H9 (cell line): ENCODE measurements around the gene TMEM51. TPM values are rescaled to one million over a fixed set of nuclear protein-coding genes. Genes with fewer than 3 reads are reported as not detected.

Experiments used
- DNase-seq: peaks from one replicate; pipeline ENCODE4 v3.0.0-alpha.2; 2017
- H2AFZ ChIP-seq: one replicate; pipeline ENCODE4 v1.6.1; 2013; ENCODE audit warnings: mild to moderate bottlenecking, low read length, control low read depth, moderate library complexity
- H2AK5ac ChIP-seq: 2 replicates; pipeline ENCODE4 v1.6.1; 2013; ENCODE audit warnings: low read length, control low read depth, mixed read lengths; ENCODE audit not compliant: insufficient read length
- H2BK120ac ChIP-seq: one replicate; pipeline ENCODE4 v1.6.1; 2013; ENCODE audit warnings: low read depth, mild to moderate bottlenecking, low read length, control low read depth, inconsistent platforms; ENCODE audit not compliant: poor library complexity, severe bottlenecking
- H2BK12ac ChIP-seq: 2 replicates; pipeline ENCODE4 v1.6.1; 2013; ENCODE audit warnings: low read length, control low read depth, mixed read lengths, low read depth; ENCODE audit not compliant: insufficient read length
- H2BK15ac ChIP-seq: 2 replicates; pipeline ENCODE4 v1.6.1; 2013; ENCODE audit warnings: low read depth, low read length, control low read depth
- H2BK20ac ChIP-seq: one replicate; pipeline ENCODE4 v1.6.1; 2013; ENCODE audit warnings: low read depth, mild to moderate bottlenecking, low read length, control low read depth, inconsistent platforms; ENCODE audit not compliant: poor library complexity, severe bottlenecking
- H2BK5ac ChIP-seq: 2 replicates; pipeline ENCODE4 v1.6.1; 2013; ENCODE audit warnings: low read length, control low read depth, mixed read lengths; ENCODE audit not compliant: insufficient read length
- H3K14ac ChIP-seq: 2 replicates; pipeline ENCODE4 v1.6.1; 2013; ENCODE audit warnings: low read length, control low read depth; ENCODE audit not compliant: insufficient read depth
- H3K18ac ChIP-seq: 2 replicates; pipeline ENCODE4 v1.6.1; 2013; ENCODE audit warnings: low read depth, mild to moderate bottlenecking, mixed read lengths, low read length, control low read depth; ENCODE audit not compliant: insufficient read length
- H3K23ac ChIP-seq: 2 replicates; pipeline ENCODE4 v1.6.1; 2013; ENCODE audit warnings: low read length, control low read depth, mixed read lengths, low read depth; ENCODE audit not compliant: insufficient read length
- H3K23me2 ChIP-seq: 2 replicates; pipeline ENCODE4 v1.6.1; 2013; ENCODE audit warnings: low read depth, mild to moderate bottlenecking, mixed read lengths, low read length, control low read depth; ENCODE audit not compliant: insufficient read length, poor library complexity, severe bottlenecking
- H3K27ac ChIP-seq: 2 replicates; pipeline ENCODE4 v1.5.1; 2013; ENCODE audit warnings: low read length, control low read depth, mixed read lengths, low read depth; ENCODE audit not compliant: insufficient read length
- H3K27me3 ChIP-seq: 2 replicates; pipeline ENCODE4 v1.6.1; 2013; ENCODE audit warnings: low read length, control low read depth, inconsistent platforms; ENCODE audit not compliant: insufficient read depth
- H3K4ac ChIP-seq: 2 replicates; pipeline ENCODE4 v1.6.1; 2013; ENCODE audit warnings: low read depth, mild to moderate bottlenecking, control low read depth, inconsistent platforms, low read length, moderate library complexity
- H3K4me1 ChIP-seq: 2 replicates; pipeline ENCODE4 v1.6.1; 2013; ENCODE audit warnings: low read length, control low read depth, inconsistent platforms; ENCODE audit not compliant: insufficient read depth
- H3K4me2 ChIP-seq: 2 replicates; pipeline ENCODE4 v1.6.1; 2013; ENCODE audit warnings: low read length, control low read depth, mixed read lengths; ENCODE audit not compliant: insufficient read length, insufficient read depth
- H3K56ac ChIP-seq: 2 replicates; pipeline ENCODE4 v1.6.1; 2013; ENCODE audit warnings: low read depth, mild to moderate bottlenecking, mixed read lengths, low read length, control low read depth; ENCODE audit not compliant: insufficient read length
- H3K79me1 ChIP-seq: 2 replicates; pipeline ENCODE4 v1.6.1; 2013; ENCODE audit warnings: low read depth, mild to moderate bottlenecking, moderate library complexity, low read length, control low read depth, inconsistent platforms; ENCODE audit not compliant: insufficient read depth, poor library complexity, severe bottlenecking
- H3K79me2 ChIP-seq: 2 replicates; pipeline ENCODE4 v1.6.1; 2013; ENCODE audit warnings: low read length, control low read depth, inconsistent platforms; ENCODE audit not compliant: insufficient read depth
- H3K9ac ChIP-seq: 2 replicates; pipeline ENCODE4 v1.6.1; 2013; ENCODE audit warnings: low read length, control low read depth, mixed read lengths; ENCODE audit not compliant: insufficient read length; ENCODE audit errors: extremely low read depth
- H3K9me3 ChIP-seq: one replicate; pipeline ENCODE4 v1.6.1; 2013; ENCODE audit warnings: low read depth, low read length, inconsistent platforms; ENCODE audit not compliant: control insufficient read depth
- H3T11ph ChIP-seq: one replicate; pipeline ENCODE4 v1.6.1; 2013; ENCODE audit warnings: mild to moderate bottlenecking, low read length, control low read depth, inconsistent platforms
- H4K20me1 ChIP-seq: one replicate; pipeline ENCODE4 v1.6.1; 2013; ENCODE audit not compliant: control insufficient read depth, insufficient read length, insufficient read depth
- H4K5ac ChIP-seq: 2 replicates; pipeline ENCODE4 v1.6.1; 2013; ENCODE audit warnings: low read depth, mild to moderate bottlenecking, mixed read lengths, low read length, control low read depth; ENCODE audit not compliant: insufficient read length
- H4K8ac ChIP-seq: replicated peaks from 2 replicates; pipeline ENCODE4 v1.6.1; 2013; ENCODE audit warnings: low read length, control low read depth, mixed read lengths, low read depth; ENCODE audit not compliant: insufficient read length
- H4K91ac ChIP-seq: 2 replicates; pipeline ENCODE4 v1.6.1; 2013; ENCODE audit warnings: low read depth, mild to moderate bottlenecking, moderate library complexity, mixed read lengths, low read length, control low read depth; ENCODE audit not compliant: insufficient read length
- H3K27ac Mint-ChIP-seq, 3 experiments: 2 replicates in 2 of 3; 3 replicates in 1 of 3; pipeline ENCODE4 v1.8.0; 2020 to 2021; ENCODE audit warnings: mixed read lengths in 3 of 3, mild to moderate bottlenecking in 1 of 3, moderate library complexity in 1 of 3
- H3K27me3 Mint-ChIP-seq: 2 replicates; pipeline ENCODE4 v1.8.0; 2021; ENCODE audit warnings: low read depth, mild to moderate bottlenecking, moderate library complexity, mixed read lengths
- H3K36me3 Mint-ChIP-seq, 3 experiments: 2 replicates in 2 of 3; 3 replicates in 1 of 3; pipeline ENCODE4 v1.8.0; 2020 to 2021; ENCODE audit warnings: low read depth in 3 of 3, mixed read lengths in 3 of 3; ENCODE audit not compliant: insufficient read depth in 1 of 3
- H3K4me1 Mint-ChIP-seq, 2 experiments: 2 replicates each; pipeline ENCODE4 v1.8.0; 2020; ENCODE audit warnings: mixed read lengths in 2 of 2
- H3K4me3 Mint-ChIP-seq, 2 experiments: 2 replicates in 1 of 2; 3 replicates in 1 of 2; pipeline ENCODE4 v1.8.0; 2020 to 2021; ENCODE audit warnings: mild to moderate bottlenecking in 2 of 2, mixed read lengths in 2 of 2, moderate library complexity in 1 of 2
- H3K9me3 Mint-ChIP-seq, 2 experiments: 2 replicates in 1 of 2; 3 replicates in 1 of 2; pipeline ENCODE4 v1.8.0; 2020; ENCODE audit warnings: mild to moderate bottlenecking in 2 of 2, mixed read lengths in 2 of 2, moderate library complexity in 1 of 2
- CTCF ChIP-seq: fragments of 200-600 bp; sonication (generic); conservative IDR thresholded peaks from 3 replicates; pipeline ENCODE4 v1.8.0; 2021; ENCODE audit warnings: antibody characterized with exemption, mild to moderate bottlenecking
- WGBS: extraction: QIAGEN DNeasy Blood & Tissue Kit; methylation state at CpG from one replicate; pipeline ENCODE4 v1.1.7; 2013; ENCODE audit warnings: missing lambda C conversion rate, low lambda C conversion rate, mixed read lengths; ENCODE audit not compliant: insufficient read length; ENCODE audit errors: extremely low coverage; 5-methylcytosine and 5-hydroxymethylcytosine counted together
- total RNA-seq: library from RNA; stranded (reverse); gene quantifications from 2 replicates; pipeline ENCODE4 v1.2.1, GENCODE V29; 2021

TMEM51 gene
- total RNA-seq, 1 experiment from 2014 or later, result 4.6 TPM

GRCh38 chr1:15236746-15237145 is 83.2 kb downstream of the TMEM51 start:
- H2AFZ ChIP-seq, result no peak overlapping the region
- H2BK120ac ChIP-seq, result no peak overlapping the region
- H3K9ac ChIP-seq, result no peak overlapping the region
- peaks cover 14% of the 10 kb centered on the region for H3K27me3 Mint-ChIP-seq
- no peaks in the 10 kb centered on the region for H3K9me3 ChIP-seq
- H4K91ac ChIP-seq, result no peak overlapping the region
- no peak overlapping the region for H4K5ac ChIP-seq
- peaks cover 5% of the 10 kb centered on the region; the same call in 1 of the 2 replicates for H3K4me1 ChIP-seq
- no peak overlapping the region for H3K23ac ChIP-seq
- H4K20me1 ChIP-seq, result no peaks in the 10 kb centered on the region
- H2AK5ac ChIP-seq, result no peak overlapping the region
- H3K18ac ChIP-seq, result no peak overlapping the region
- no peaks in the 10 kb centered on the region for H3K27me3 ChIP-seq
- no peaks in the 10 kb centered on the region for H3K9me3 Mint-ChIP-seq
- no CpG with 5 or more reads among the region's 9 CpGs for WGBS
- H2BK5ac ChIP-seq, result no peak overlapping the region
- no peak overlapping the region for H3K27ac Mint-ChIP-seq
- H3K23me2 ChIP-seq, result no peaks in the 10 kb centered on the region
- no peak overlapping the region for H3K56ac ChIP-seq
- no peak overlapping the region for H2BK15ac ChIP-seq
- no peak for DNase-seq
- no peaks in the 10 kb centered on the region for H3K79me2 ChIP-seq
- H3K4me3 Mint-ChIP-seq, result no peak overlapping the region
- H4K8ac ChIP-seq, result no peak overlapping the region
- no peak overlapping the region for H2BK12ac ChIP-seq
- H2BK20ac ChIP-seq, result no peak overlapping the region
- peaks cover 18% of the 10 kb centered on the region in 2 experiments for H3K4me1 Mint-ChIP-seq
- H3K27ac ChIP-seq, result no peak overlapping the region
- no peaks in the 10 kb centered on the region for H3K79me1 ChIP-seq
- H3K36me3 Mint-ChIP-seq, result no peaks in the 10 kb centered on the region
- no peak for TF ChIP-seq CTCF
- no peak overlapping the region for H3K14ac ChIP-seq
- no peak overlapping the region for H3T11ph ChIP-seq
- no peak overlapping the region for H3K4ac ChIP-seq
- no peak overlapping the region for H3K4me2 ChIP-seq
